Right ventricle myocardium superior (tissue), 1 donor: ENCODE measurements around the gene HOXD10. TPM values are rescaled to one million over a fixed set of nuclear protein-coding genes. Genes with fewer than 3 reads are reported as not detected.

Source experiments
- ATAC-seq: fragments of 200-7000 bp; cut with Tn5 transposase; one replicate; pipeline ENCODE4 v1.9.1; 2020; ENCODE audit warnings: mild to moderate bottlenecking; ENCODE audit not compliant: poor library complexity
- DNase-seq: peaks from one replicate; pipeline ENCODE4 v3.0.0-alpha.2; 2020
- intact Hi-C: fragments of 100-400 bp; cut with DNase I; formaldehyde crosslinking; loops from one replicate; pipeline ENCODE4 v1.11.2; 2022
- total RNA-seq: library from RNA; stranded (reverse); fragmentation: NEBNext Ultra II Directional; extraction: Animal tissue kit (Norgen Biotek cat#: 25700); gene quantifications from one replicate; pipeline ENCODE4 v1.2.1, GENCODE V29; 2021
- donor health status: DM: no; HTN: yes; CAD: no; lungs with severe emphysema.

Gene HOXD10
- total RNA-seq, 1 donor from 2014 or later = not detected

- DNase-seq (no peak), ATAC-seq (no peak)
- intact Hi-C loops = no loop called here
Measured at GRCh38 chr2:176102309-176102866, 14.2 kb upstream of the HOXD10 start.

GRCh38 chr2:176103194-176103593 is 13.4 kb upstream of the HOXD10 start:
- no peak for DNase-seq
- intact Hi-C loops = no loop called here
- ATAC-seq = no peak

GRCh38 chr2:176103742-176104315 is 12.7 kb upstream of the HOXD10 start:
- no peak for DNase-seq
- intact Hi-C loops = no loop called here
- no peak for ATAC-seq

- ATAC-seq (no peak), DNase-seq (no peak)
- intact Hi-C loops = no loop called here
Measured at GRCh38 chr2:176104316-176105077, 12.1 kb upstream of the HOXD10 start.

- ATAC-seq (no peak), DNase-seq (no peak)
- intact Hi-C loops = no loop called here
Measured at GRCh38 chr2:176105078-176105729, 11.4 kb upstream of the HOXD10 start.

- intact Hi-C loops = no loop called here
- DNase-seq = no peak
- ATAC-seq = no peak
Measured at GRCh38 chr2:176105730-176106580, 10.6 kb upstream of the HOXD10 start.

- DNase-seq = no peak
- no peak for ATAC-seq
- intact Hi-C loops = no loop called here
Measured at GRCh38 chr2:176106581-176107539, 9.7 kb upstream of the HOXD10 start, which contains the start of gene HOXD11. HOXD11 (plus strand) TSS chr2:176107280; CDS start chr2:176107356, 76 bp downstream.

GRCh38 chr2:176107731-176108181 is 8.8 kb upstream of the HOXD10 start:
- intact Hi-C loops = no loop called here
- no peak for DNase-seq

GRCh38 chr2:176109192-176109901 is 7.2 kb upstream of the HOXD10 start:
- intact Hi-C loops = no loop called here
- no peak for DNase-seq
- ATAC-seq = no peak

More at GRCh38 chr2:176107731-176108181, 8.8 kb upstream of the HOXD10 start:
- no peak for ATAC-seq

GRCh38 chr2:176109946-176110345 is 6.6 kb upstream of the HOXD10 start:
- intact Hi-C loops = no loop called here
- ATAC-seq (no peak), DNase-seq (no peak)

- no peak for DNase-seq
- intact Hi-C loops = no loop called here
- no peak for ATAC-seq
Measured at GRCh38 chr2:176110415-176111308, 5.9 kb upstream of the HOXD10 start.

- DNase-seq (no peak), ATAC-seq (no peak)
- intact Hi-C loops = no loop called here
Measured at GRCh38 chr2:176111309-176111663, 5.3 kb upstream of the HOXD10 start.

GRCh38 chr2:176111846-176112374 is 4.7 kb upstream of the HOXD10 start:
- ATAC-seq = no peak
- DNase-seq = no peak
- intact Hi-C loops = no loop called here

GRCh38 chr2:176112375-176113302 is 3.9 kb upstream of the HOXD10 start:
- DNase-seq (no peak), ATAC-seq (no peak)
- intact Hi-C loops = no loop called here
